HEK293 (cell line): ENCODE results near the gene P4HA1.
A peak's percentile ranks its signal among the peaks of the same experiment; 100 is the strongest.

ENCODE experiments used
- CTCF ChIA-PET: fragments of 350-600 bp; formaldehyde crosslinking; extraction: SDS; loops from one replicate; lab custom pipeline; 2021; ENCODE audit warnings: antibody characterized with exemption; lab: Yijun Ruan, JAX
- POLR2A ChIA-PET: fragments of 300-600 bp; formaldehyde crosslinking; extraction: SDS; loops from one replicate; lab custom pipeline; 2020; ENCODE audit warnings: antibody characterized with exemption, inconsistent platforms; lab: Yijun Ruan, JAX
- H3K27ac ChIP-seq: fragments of 200-500 bp; sonication (Bioruptor generic); 2 replicates; pipeline ENCODE4 v1.5.1; 2014; ENCODE audit warnings: low read depth, low read length, control low read depth, inconsistent platforms; ENCODE audit errors: extremely low read depth
- H3K36me3 ChIP-seq, 2 experiments: fragments of 200-500 bp in 1 of 2; sonication (Bioruptor generic) in 1 of 2; 1 replicate in 1 of 2; 2 replicates in 1 of 2; pipeline ENCODE4 v1.5.1; 2014 to 2017; ENCODE audit warnings: inconsistent platforms in 2 of 2, low read length in 2 of 2; ENCODE audit not compliant: control insufficient read depth in 2 of 2, insufficient read depth in 1 of 2
- H3K4me1 ChIP-seq: fragments of 200-500 bp; sonication (Bioruptor generic); 2 replicates; pipeline ENCODE4 v1.5.1; 2014; ENCODE audit warnings: mild to moderate bottlenecking, low read length, inconsistent platforms; ENCODE audit not compliant: control insufficient read depth, insufficient read depth
- H3K4me3 ChIP-seq: 2 replicates; pipeline ENCODE4 v1.5.1; 2011; ENCODE audit warnings: low read depth, mild to moderate bottlenecking, control low read depth, low read length, moderate library complexity
- H3K9me3 ChIP-seq: fragments of 200-500 bp; sonication (Bioruptor generic); 2 replicates; pipeline ENCODE4 v1.5.1; 2014; ENCODE audit warnings: low read depth, low read length, inconsistent platforms; ENCODE audit not compliant: control insufficient read depth, insufficient read depth
- BCL11B ChIP-seq: fragments of 450-650 bp; formaldehyde crosslinking; IDR thresholded peaks from 2 replicates; pipeline ENCODE4 v1.5.1; 2016; ENCODE audit warnings: low read depth, missing biosample characterization, missing genetic modification characterization
- MYNN ChIP-seq: fragments of 450-650 bp; formaldehyde crosslinking; IDR thresholded peaks from 2 replicates; pipeline ENCODE4 v1.5.1; 2016; ENCODE audit warnings: missing biosample characterization, missing genetic modification characterization, borderline replicate concordance
- MZF1 ChIP-seq: fragments of 450-650 bp; formaldehyde crosslinking; IDR thresholded peaks from 2 replicates; pipeline ENCODE4 v1.5.1; 2017; ENCODE audit warnings: missing biosample characterization, missing genetic modification characterization, borderline replicate concordance
- PBX3 ChIP-seq: sonication (generic); formaldehyde crosslinking; IDR thresholded peaks from 2 replicates; pipeline ENCODE4 v1.8.1; 2022; ENCODE audit warnings: mild to moderate bottlenecking, moderate library complexity, missing genetic modification reagents
- PRDM4 ChIP-seq: fragments of 450-650 bp; formaldehyde crosslinking; IDR thresholded peaks from 2 replicates; pipeline ENCODE4 v1.5.1; 2017; ENCODE audit warnings: missing biosample characterization, missing genetic modification characterization
- REPIN1 ChIP-seq: fragments of 450-650 bp; formaldehyde crosslinking; IDR thresholded peaks from 2 replicates; pipeline ENCODE4 v1.5.1; 2017; ENCODE audit warnings: missing biosample characterization, missing genetic modification characterization, low read depth
- SP2 ChIP-seq: fragments of 450-650 bp; formaldehyde crosslinking; IDR thresholded peaks from 2 replicates; pipeline ENCODE4 v1.5.1; 2016; ENCODE audit warnings: missing biosample characterization, missing genetic modification characterization
- ZBTB26 ChIP-seq: fragments of 450-650 bp; formaldehyde crosslinking; optimal IDR thresholded peaks from 2 replicates; pipeline ENCODE3; 2016; ENCODE audit warnings: missing biosample characterization, mild to moderate bottlenecking, missing genetic modification characterization
- ZNF175 ChIP-seq: fragments of 450-650 bp; formaldehyde crosslinking; IDR thresholded peaks from 2 replicates; pipeline ENCODE4 v1.5.1; 2016; ENCODE audit warnings: missing biosample characterization, missing genetic modification characterization
- ZNF202 ChIP-seq: fragments of 450-650 bp; formaldehyde crosslinking; IDR thresholded peaks from 2 replicates; pipeline ENCODE4 v1.5.1; 2016; ENCODE audit warnings: missing biosample characterization, missing genetic modification characterization, borderline replicate concordance
- ZNF211 ChIP-seq: fragments of 450-650 bp; formaldehyde crosslinking; IDR thresholded peaks from 2 replicates; pipeline ENCODE4 v1.5.1; 2016; ENCODE audit warnings: low read depth, missing biosample characterization, missing genetic modification characterization
- ZNF223 ChIP-seq: fragments of 450-650 bp; formaldehyde crosslinking; IDR thresholded peaks from 2 replicates; pipeline ENCODE4 v1.5.1; 2016; ENCODE audit warnings: missing biosample characterization, missing genetic modification characterization
- ZNF24 ChIP-seq: fragments of 450-650 bp; formaldehyde crosslinking; IDR thresholded peaks from 2 replicates; pipeline ENCODE4 v1.5.1; 2016; ENCODE audit warnings: missing biosample characterization, missing genetic modification characterization
- ZNF341 ChIP-seq: fragments of 450-650 bp; formaldehyde crosslinking; IDR thresholded peaks from 2 replicates; pipeline ENCODE4; 2016; ENCODE audit warnings: low read depth, missing biosample characterization, missing genetic modification characterization
- ZNF354C ChIP-seq: fragments of 450-650 bp; formaldehyde crosslinking; IDR thresholded peaks from 2 replicates; pipeline ENCODE4 v1.5.1; 2016; ENCODE audit warnings: missing biosample characterization, missing genetic modification characterization, low read depth, borderline replicate concordance
- ZNF416 ChIP-seq: fragments of 450-650 bp; formaldehyde crosslinking; IDR thresholded peaks from 2 replicates; pipeline ENCODE4 v1.5.1; 2016; ENCODE audit warnings: missing biosample characterization, missing genetic modification characterization
- ZNF510 ChIP-seq: fragments of 450-650 bp; formaldehyde crosslinking; IDR thresholded peaks from 2 replicates; pipeline ENCODE4 v1.5.1; 2018; ENCODE audit warnings: mild to moderate bottlenecking, missing genetic modification characterization, missing biosample characterization; ENCODE audit not compliant: insufficient replicate concordance
- ZNF555 ChIP-seq: fragments of 450-650 bp; formaldehyde crosslinking; conservative IDR thresholded peaks from 2 replicates; pipeline ENCODE4 v1.5.1; 2017; ENCODE audit warnings: missing biosample characterization, mild to moderate bottlenecking, missing genetic modification characterization, inconsistent platforms
- ZNF670 ChIP-seq: fragments of 450-650 bp; formaldehyde crosslinking; IDR thresholded peaks from 2 replicates; pipeline ENCODE4 v1.5.1; 2016; ENCODE audit warnings: missing biosample characterization, missing genetic modification characterization, low read depth
- ZNF677 ChIP-seq: fragments of 450-650 bp; IDR thresholded peaks from 2 replicates; pipeline ENCODE4 v1.5.0; 2018; ENCODE audit warnings: missing biosample characterization, mild to moderate bottlenecking, missing genetic modification characterization, moderate library complexity
- ZNF701 ChIP-seq: fragments of 450-650 bp; formaldehyde crosslinking; IDR thresholded peaks from 2 replicates; pipeline ENCODE4 v1.5.1; 2016; ENCODE audit warnings: missing biosample characterization, missing genetic modification characterization
- ZNF707 ChIP-seq: fragments of 450-650 bp; formaldehyde crosslinking; IDR thresholded peaks from 2 replicates; pipeline ENCODE4 v1.5.1; 2016; ENCODE audit warnings: missing biosample characterization, missing genetic modification characterization
- ZNF76 ChIP-seq: fragments of 450-650 bp; formaldehyde crosslinking; IDR thresholded peaks from 2 replicates; pipeline ENCODE4; 2016; ENCODE audit warnings: low read depth, missing biosample characterization, missing genetic modification characterization, borderline replicate concordance
- ZNF785 ChIP-seq: fragments of 450-650 bp; formaldehyde crosslinking; IDR thresholded peaks from 2 replicates; pipeline ENCODE4 v1.5.1; 2016; ENCODE audit warnings: missing biosample characterization, missing genetic modification characterization
- ZNF843 ChIP-seq: fragments of 450-650 bp; formaldehyde crosslinking; IDR thresholded peaks from 2 replicates; pipeline ENCODE4 v1.5.1; 2016; ENCODE audit warnings: missing biosample characterization, missing genetic modification characterization
- ZSCAN16 ChIP-seq: fragments of 450-650 bp; formaldehyde crosslinking; IDR thresholded peaks from 2 replicates; pipeline ENCODE4 v1.5.1; 2016; ENCODE audit warnings: missing biosample characterization, missing genetic modification characterization
- TF ChIP-seq, protein P1 (sequence below): fragments of 450-650 bp; formaldehyde crosslinking; IDR thresholded peaks from 2 replicates; pipeline ENCODE4 v1.5.1; 2016; ENCODE audit warnings: missing biosample characterization, missing genetic modification characterization
- TF ChIP-seq, protein P2 (sequence below): fragments of 450-650 bp; formaldehyde crosslinking; IDR thresholded peaks from 2 replicates; pipeline ENCODE4 v1.5.1; 2017; ENCODE audit warnings: missing biosample characterization, missing genetic modification characterization
- TF ChIP-seq, protein P3 (sequence below): fragments of 450-650 bp; formaldehyde crosslinking; IDR thresholded peaks from 2 replicates; pipeline ENCODE4 v1.5.1; 2016; ENCODE audit warnings: missing biosample characterization, missing genetic modification characterization

P4HA1 gene

GRCh38 chr10:73110345-73110849 lies 13.7 kb upstream of the P4HA1 start, which contains the start of gene NUDT13:
TSS of gene NUDT13 (plus strand) at chr10:73110455. CDS start at chr10:73114366, 3,911 bp downstream.
- H3K27ac ChIP-seq = peak within 1 kb of the TSS; percentile 27
- ChIA-PET POLR2A (interaction anchor here (0.6 to 3.1 kb wide), 3 partner anchors 11 to 267 kb away, joined by 9 to 52 read pairs (median 9); partner anchors contain the start of gene P4HA1), CTCF (interaction anchor here (0.6 to 1.5 kb wide), 6 partner anchors 13 to 282 kb away, joined by 3 to 9 read pairs (median 3); partner anchors contain the start of gene P4HA1)
- H3K9me3 ChIP-seq = no peaks in the 10 kb centered on the region
- H3K4me3 ChIP-seq = peak within 1 kb of the TSS; percentile 57
- no peaks in the 10 kb centered on the region for H3K4me1 ChIP-seq
- peaks cover 0 to 18% of the 10 kb centered on the region in 2 experiments; a peak in 1 of 3 replicates for H3K36me3 ChIP-seq
- no peak for TF ChIP-seq ZNF175 (tag by site-specific recombination)
- TF ChIP-seq ZNF677 (tag by site-specific recombination) = no peak
- no peak for TF ChIP-seq ZNF843 (tag by site-specific recombination)
- TF ChIP-seq ZNF211 (tag by site-specific recombination) = no peak
- TF ChIP-seq ZSCAN16 (tag by site-specific recombination) = no peak
- no peak for TF ChIP-seq BCL11B (tag by site-specific recombination)
- TF ChIP-seq, protein P1, sequence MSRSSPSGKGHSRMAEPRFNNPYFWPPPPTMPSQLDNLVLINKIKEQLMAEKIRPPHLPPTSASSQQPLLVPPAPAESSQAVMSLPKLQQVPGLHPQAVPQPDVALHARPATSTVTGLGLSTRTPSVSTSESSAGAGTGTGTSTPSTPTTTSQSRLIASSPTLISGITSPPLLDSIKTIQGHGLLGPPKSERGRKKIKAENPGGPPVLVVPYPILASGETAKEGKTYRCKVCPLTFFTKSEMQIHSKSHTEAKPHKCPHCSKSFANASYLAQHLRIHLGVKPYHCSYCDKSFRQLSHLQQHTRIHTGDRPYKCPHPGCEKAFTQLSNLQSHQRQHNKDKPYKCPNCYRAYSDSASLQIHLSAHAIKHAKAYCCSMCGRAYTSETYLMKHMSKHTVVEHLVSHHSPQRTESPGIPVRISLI (tag by site-specific recombination) = no peak
- TF ChIP-seq ZNF202 (tag by site-specific recombination) = no peak
- TF ChIP-seq REPIN1 (tag by site-specific recombination) = no peak
- peak; percentile 99 for TF ChIP-seq ZNF76
- TF ChIP-seq PBX3 (CRISPR knock-in tag) = no peak
- TF ChIP-seq, protein P2, sequence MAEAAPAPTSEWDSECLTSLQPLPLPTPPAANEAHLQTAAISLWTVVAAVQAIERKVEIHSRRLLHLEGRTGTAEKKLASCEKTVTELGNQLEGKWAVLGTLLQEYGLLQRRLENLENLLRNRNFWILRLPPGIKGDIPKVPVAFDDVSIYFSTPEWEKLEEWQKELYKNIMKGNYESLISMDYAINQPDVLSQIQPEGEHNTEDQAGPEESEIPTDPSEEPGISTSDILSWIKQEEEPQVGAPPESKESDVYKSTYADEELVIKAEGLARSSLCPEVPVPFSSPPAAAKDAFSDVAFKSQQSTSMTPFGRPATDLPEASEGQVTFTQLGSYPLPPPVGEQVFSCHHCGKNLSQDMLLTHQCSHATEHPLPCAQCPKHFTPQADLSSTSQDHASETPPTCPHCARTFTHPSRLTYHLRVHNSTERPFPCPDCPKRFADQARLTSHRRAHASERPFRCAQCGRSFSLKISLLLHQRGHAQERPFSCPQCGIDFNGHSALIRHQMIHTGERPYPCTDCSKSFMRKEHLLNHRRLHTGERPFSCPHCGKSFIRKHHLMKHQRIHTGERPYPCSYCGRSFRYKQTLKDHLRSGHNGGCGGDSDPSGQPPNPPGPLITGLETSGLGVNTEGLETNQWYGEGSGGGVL (tag by site-specific recombination) = no peak
- no peak for TF ChIP-seq ZNF223 (tag by site-specific recombination)
- TF ChIP-seq MYNN (tag by site-specific recombination) = no peak
- TF ChIP-seq ZNF707 (tag by site-specific recombination) = no peak
- TF ChIP-seq ZNF416 (tag by site-specific recombination) = no peak
- TF ChIP-seq ZNF701 (tag by site-specific recombination) = no peak
- TF ChIP-seq SP2 = no peak
- TF ChIP-seq ZNF785 (tag by site-specific recombination) = no peak
- no peak for TF ChIP-seq ZNF670 (tag by site-specific recombination)
- TF ChIP-seq MZF1 (tag by site-specific recombination) = no peak
- TF ChIP-seq ZNF24 (tag by site-specific recombination) = 0 out of 2 replicates have a peak, but pooled peaks have one; percentile 24
- TF ChIP-seq ZNF510 (tag by site-specific recombination) = no peak
- no peak for TF ChIP-seq ZNF555
- TF ChIP-seq ZNF341 (tag by site-specific recombination) = no peak
- TF ChIP-seq, protein P3, sequence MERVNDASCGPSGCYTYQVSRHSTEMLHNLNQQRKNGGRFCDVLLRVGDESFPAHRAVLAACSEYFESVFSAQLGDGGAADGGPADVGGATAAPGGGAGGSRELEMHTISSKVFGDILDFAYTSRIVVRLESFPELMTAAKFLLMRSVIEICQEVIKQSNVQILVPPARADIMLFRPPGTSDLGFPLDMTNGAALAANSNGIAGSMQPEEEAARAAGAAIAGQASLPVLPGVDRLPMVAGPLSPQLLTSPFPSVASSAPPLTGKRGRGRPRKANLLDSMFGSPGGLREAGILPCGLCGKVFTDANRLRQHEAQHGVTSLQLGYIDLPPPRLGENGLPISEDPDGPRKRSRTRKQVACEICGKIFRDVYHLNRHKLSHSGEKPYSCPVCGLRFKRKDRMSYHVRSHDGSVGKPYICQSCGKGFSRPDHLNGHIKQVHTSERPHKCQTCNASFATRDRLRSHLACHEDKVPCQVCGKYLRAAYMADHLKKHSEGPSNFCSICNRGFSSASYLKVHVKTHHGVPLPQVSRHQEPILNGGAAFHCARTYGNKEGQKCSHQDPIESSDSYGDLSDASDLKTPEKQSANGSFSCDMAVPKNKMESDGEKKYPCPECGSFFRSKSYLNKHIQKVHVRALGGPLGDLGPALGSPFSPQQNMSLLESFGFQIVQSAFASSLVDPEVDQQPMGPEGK (tag by site-specific recombination) = no peak
- TF ChIP-seq PRDM4 = no peak
- no peak for TF ChIP-seq ZNF354C (tag by site-specific recombination)
- no peak for TF ChIP-seq ZBTB26 (tag by site-specific recombination)
